Stomach (tissue), 9 donors: ENCODE measurements around the gene FAM228A. TPM values are rescaled to one million over a fixed set of nuclear protein-coding genes. Genes with fewer than 3 reads are reported as not detected.

Source experiments
- DNase-seq, 2 donors: peaks; one replicate each; pipeline versions ENCODE4 v3.0.0 to v3.0.0-alpha.2; 2013 to 2019
- H3K27ac ChIP-seq, 5 donors: fragments of 200-600 bp in 4 of 5; sonication (generic) in 4 of 5; one replicate each; pipeline ENCODE4 v1.5.1; 2013 to 2019; ENCODE audit warnings: mild to moderate bottlenecking in 1 of 5, moderate library complexity in 1 of 5
- H3K27me3 ChIP-seq, 3 donors: fragments of 200-600 bp; sonication (generic); one replicate each; pipeline ENCODE4 v1.5.1; 2017 to 2019; ENCODE audit warnings: mixed run types in 1 of 3
- H3K36me3 ChIP-seq, 4 donors: fragments of 200-600 bp; sonication (generic); 1 replicate in 3 of 4; 2 replicates in 1 of 4; pipeline ENCODE4 v1.5.1; 2016 to 2019
- H3K4me1 ChIP-seq, 4 donors: fragments of 200-600 bp; sonication (generic); one replicate each; pipeline ENCODE4 v1.5.1; 2016 to 2019
- H3K4me3 ChIP-seq, 4 donors: fragments of 200-600 bp; sonication (generic) in 3 of 4; one replicate each; pipeline ENCODE4 v1.5.1; 2016 to 2019; ENCODE audit warnings: mild to moderate bottlenecking in 1 of 4
- H3K9me3 ChIP-seq, 4 donors: fragments of 200-600 bp; sonication (generic); one replicate each; pipeline ENCODE4 v1.5.1; 2016 to 2019
- CTCF ChIP-seq, 7 experiments: fragments of 450-650 bp in 4 of 7; fragments of 200-600 bp in 3 of 7; sonication (generic) in 3 of 7; IDR thresholded peaks; one replicate each; pipeline ENCODE4 v1.5.1; 2016 to 2019; ENCODE audit warnings: antibody characterized with exemption in 7 of 7, control low read depth in 2 of 7, mild to moderate bottlenecking in 1 of 7
- EP300 ChIP-seq: sonication (generic); formaldehyde crosslinking; IDR thresholded peaks from one replicate; pipeline ENCODE4 v1.6.1; 2017; ENCODE audit warnings: antibody characterized with exemption
- POLR2A ChIP-seq, 4 donors: fragments of 450-650 bp; IDR thresholded peaks; one replicate each; pipeline ENCODE4 v1.6.1; 2016; ENCODE audit warnings: antibody characterized with exemption in 4 of 4, control low read depth in 2 of 4, mild to moderate bottlenecking in 1 of 4, moderate library complexity in 1 of 4
- POLR2AphosphoS5 ChIP-seq, 3 donors: sonication (generic); formaldehyde crosslinking; IDR thresholded peaks; one replicate each; pipeline ENCODE4 v1.6.1; 2016; ENCODE audit warnings: antibody characterized with exemption in 3 of 3
- WGBS, 5 donors: extraction: QIAGEN DNeasy Blood & Tissue Kit in 3 of 5; methylation state at CpG; one replicate each; pipeline versions ENCODE4 v1.1.5 to v1.1.7; 2013 to 2018; 5-methylcytosine and 5-hydroxymethylcytosine counted together
- intact Hi-C: fragments of 100-400 bp; cut with DNase I; formaldehyde crosslinking; loops from one replicate; pipeline ENCODE4 v1.15.1; 2023; ENCODE audit warnings: low total_unique reads
- polyA plus RNA-seq, 3 donors: library from polyadenylated mRNA; stranded (reverse); fragments of 200-250 nt; gene quantifications; one replicate each; pipeline ENCODE4 v1.2.3, GENCODE V29; 2013
- total RNA-seq, 5 donors: library from RNA; depleted of rRNA; stranded (reverse); fragments of >200 nt; gene quantifications; one replicate each; pipeline versions ENCODE4 v1.1.0 to v1.2.3, GENCODE V29; 2014 to 2016
- donor health status: healthy with polysubstance abuse.
- donor health status: Bipolar disorder and iron deficiency.
- donor health status: healthy.

Gene FAM228A
- total and polyA plus RNA-seq, 8 donors, result 0.23 to 2.3 (median 1.3) TPM; not detected in 3

GRCh38 chr2:24208490-24208889, 33.6 kb downstream of the FAM228A start:
- Histone ChIP-seq H3K36me3 (peaks cover 63 to 100% (median 99%) of the 10 kb centered on the region in 4 donors), H3K27ac (no peak overlapping the region), H3K27me3 (no peaks in the 10 kb centered on the region), H3K4me3 (no peak overlapping the region), H3K9me3 (no peaks in the 10 kb centered on the region), H3K4me1 (no peaks in the 10 kb centered on the region)
- DNase-seq, result no peak
- intact Hi-C loops, result no loop called here
- no peak for TF ChIP-seq POLR2A (IDR thresholded peaks at IDR 0.05)
- TF ChIP-seq POLR2AphosphoS5 (IDR thresholded peaks at IDR 0.05), result no peak
- no peak for TF ChIP-seq EP300
- no peak for TF ChIP-seq CTCF (IDR thresholded peaks at IDR 0.05)
- 96 to 98% (median 97%) methylated on average over 16 of the region's 16 CpGs for WGBS, 5 donors

GRCh38 chr2:24209389-24210105, 34.7 kb downstream of the FAM228A start:
- no peaks in the 10 kb centered on the region for H3K27me3 ChIP-seq
- TF ChIP-seq EP300, result no peak
- no peak for TF ChIP-seq POLR2AphosphoS5 (IDR thresholded peaks at IDR 0.05)
- no peak for TF ChIP-seq POLR2A (IDR thresholded peaks at IDR 0.05)
- no peak for TF ChIP-seq CTCF (IDR thresholded peaks at IDR 0.05)
- no peaks in the 10 kb centered on the region for H3K9me3 ChIP-seq
- DNase-seq, result no peak
- no peak overlapping the region for H3K4me3 ChIP-seq
- H3K27ac ChIP-seq, result no peak overlapping the region
- peaks cover 55 to 100% (median 97%) of the 10 kb centered on the region in 4 donors for H3K36me3 ChIP-seq
- 88 to 93% (median 91%) methylated on average over 17 of the region's 17 CpGs for WGBS, 5 donors
- no peaks in the 10 kb centered on the region for H3K4me1 ChIP-seq
- intact Hi-C loops, result no loop called here

GRCh38 chr2:24210106-24210455, 35.2 kb downstream of the FAM228A start:
- Histone ChIP-seq H3K27me3 (no peaks in the 10 kb centered on the region), H3K4me3 (no peak overlapping the region), H3K9me3 (no peaks in the 10 kb centered on the region), H3K36me3 (peaks cover 54 to 100% (median 96%) of the 10 kb centered on the region in 4 donors), H3K4me1 (no peaks in the 10 kb centered on the region), H3K27ac (no peak overlapping the region)
- TF ChIP-seq CTCF (IDR thresholded peaks at IDR 0.05) (no peak), POLR2AphosphoS5 (IDR thresholded peaks at IDR 0.05) (no peak), POLR2A (IDR thresholded peaks at IDR 0.05) (no peak), EP300 (no peak)
- no peak for DNase-seq
- WGBS, 5 donors, result 97 to 100% (median 98%) methylated on average over 2 of the region's 2 CpGs
- intact Hi-C loops, result no loop called here

- intact Hi-C loops, result no loop called here
- no peaks in the 10 kb centered on the region for H3K27me3 ChIP-seq
- H3K4me3 ChIP-seq, result no peak overlapping the region
- H3K4me1 ChIP-seq, result no peaks in the 10 kb centered on the region
- 91 to 97% (median 95%) methylated on average over 21 of the region's 21 CpGs for WGBS, 5 donors
- H3K36me3 ChIP-seq, result peaks cover 55 to 100% (median 96%) of the 10 kb centered on the region in 4 donors
- H3K9me3 ChIP-seq, result no peaks in the 10 kb centered on the region
- H3K27ac ChIP-seq, result no peak overlapping the region
- DNase-seq, result no peak
- no peak for TF ChIP-seq CTCF (IDR thresholded peaks at IDR 0.05)
- no peak for TF ChIP-seq POLR2AphosphoS5 (IDR thresholded peaks at IDR 0.05)
- TF ChIP-seq POLR2A (IDR thresholded peaks at IDR 0.05), result no peak
- no peak for TF ChIP-seq EP300
Observed at GRCh38 chr2:24210723-24211122, 35.9 kb downstream of the FAM228A start.
